ENCODE results near the gene BRAF. TPM values are rescaled to one million over a fixed set of nuclear protein-coding genes. Genes with fewer than 3 reads are reported as not detected.
"Not testable (repeated sequence)": the region's sequence is repeated elsewhere in the genome, so short reads cannot be mapped to it uniquely, and the experiment has no call there.

BRAF gene
- total RNA-seq, 2 donors from 2014 or later = 27.6 to 35.1 TPM

DNA sequence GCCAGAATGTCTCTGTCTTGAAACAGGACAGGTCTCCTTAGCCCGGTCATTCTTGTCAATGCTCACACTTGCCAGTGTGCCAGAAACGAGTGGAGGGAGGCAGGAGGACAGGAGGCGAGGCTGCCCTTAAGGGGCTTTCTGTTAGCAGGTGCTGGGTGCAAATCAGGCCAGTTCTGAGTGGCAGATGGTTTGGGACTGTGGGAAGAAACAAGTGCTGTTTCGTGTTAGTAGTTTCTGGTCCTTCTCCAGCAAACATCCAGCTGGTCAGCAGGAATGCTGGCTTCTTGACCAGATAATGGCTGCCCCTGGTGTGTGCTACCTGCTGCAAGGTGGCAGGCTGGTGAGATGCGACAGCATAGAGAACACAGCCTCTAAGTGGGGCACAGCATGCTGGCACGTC is 236.4 kb downstream of the BRAF start:
- Mint-ChIP-seq H3K9me3 (no peaks in the 10 kb centered on the region), H3K36me3 (ENCODE audit: low read depth) (peaks cover 61% of the 10 kb centered on the region), H3K4me1 (no peaks in the 10 kb centered on the region), H3K4me3 (no peak overlapping the region), H3K27me3 (no peaks in the 10 kb centered on the region), H3K27ac (no peak overlapping the region)
- ATAC-seq (replicated peaks) = no peak

- Mint-ChIP-seq H3K27ac (no peak overlapping the region), H3K4me3 (no peak overlapping the region), H3K27me3 (no peaks in the 10 kb centered on the region), H3K4me1 (no peaks in the 10 kb centered on the region), H3K36me3 (ENCODE audit: low read depth) (peaks cover 62% of the 10 kb centered on the region), H3K9me3 (no peaks in the 10 kb centered on the region)
- ATAC-seq (replicated peaks) = no peak
Measured at GRCh38 chr7:140686921-140687320, 237.8 kb downstream of the BRAF start.

GRCh38 chr7:140685407-140686087 is 239.2 kb downstream of the BRAF start:
- Mint-ChIP-seq H3K27ac (no peak overlapping the region), H3K27me3 (no peaks in the 10 kb centered on the region), H3K4me3 (no peak overlapping the region), H3K36me3 (ENCODE audit: low read depth) (peaks cover 60% of the 10 kb centered on the region), H3K9me3 (no peaks in the 10 kb centered on the region), H3K4me1 (peaks cover 4% of the 10 kb centered on the region)
- ATAC-seq (replicated peaks) = no peak

GRCh38 chr7:140684066-140684950 is 240.4 kb downstream of the BRAF start:
- no peaks in the 10 kb centered on the region for H3K27me3 Mint-ChIP-seq
- H3K9me3 Mint-ChIP-seq = no peaks in the 10 kb centered on the region
- peak overlapping the region; percentile 32 for H3K27ac Mint-ChIP-seq
- H3K4me3 Mint-ChIP-seq = no peak overlapping the region
- H3K36me3 Mint-ChIP-seq (ENCODE audit: low read depth) = peaks cover 68% of the 10 kb centered on the region
- peaks cover 4% of the 10 kb centered on the region for H3K4me1 Mint-ChIP-seq
- ATAC-seq (replicated peaks) = no peak

- Mint-ChIP-seq H3K4me3 (no peak overlapping the region), H3K27me3 (no peaks in the 10 kb centered on the region), H3K9me3 (no peaks in the 10 kb centered on the region), H3K36me3 (ENCODE audit: low read depth) (peaks cover 72% of the 10 kb centered on the region), H3K4me1 (peaks cover 4% of the 10 kb centered on the region), H3K27ac (no peak overlapping the region)
- no peak for ATAC-seq (replicated peaks)
Measured at GRCh38 chr7:140683657-140684056, 241.1 kb downstream of the BRAF start.

DNA sequence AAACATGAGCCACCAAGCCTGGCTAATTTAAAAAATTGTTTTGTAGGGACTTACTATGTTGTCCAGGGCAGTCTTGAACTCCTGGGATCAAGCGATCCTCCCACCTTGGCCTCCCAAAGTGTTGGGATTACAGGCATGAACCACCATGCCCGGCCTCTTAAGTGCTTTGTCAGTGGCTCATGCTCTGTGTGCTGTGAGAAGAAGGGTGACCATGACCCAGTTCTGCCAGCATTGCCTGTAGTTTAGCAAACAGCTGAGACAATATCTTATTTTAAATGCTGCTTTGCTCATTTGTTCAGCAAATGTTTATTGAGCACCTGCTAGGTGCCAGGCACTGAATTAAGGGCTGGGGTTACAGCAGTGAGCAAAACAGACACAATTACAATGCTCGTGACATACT is 243.0 kb downstream of the BRAF start:
- no peaks in the 10 kb centered on the region for H3K27me3 Mint-ChIP-seq
- no peaks in the 10 kb centered on the region for H3K9me3 Mint-ChIP-seq
- peaks cover 4% of the 10 kb centered on the region for H3K4me1 Mint-ChIP-seq
- no peak overlapping the region for H3K4me3 Mint-ChIP-seq
- peak overlapping the region; percentile 74 for H3K27ac Mint-ChIP-seq
- ATAC-seq (replicated peaks) = no peak
- peaks cover 73% of the 10 kb centered on the region for H3K36me3 Mint-ChIP-seq (ENCODE audit: low read depth)

GRCh38 chr7:140680886-140681285 is 243.8 kb downstream of the BRAF start:
- Mint-ChIP-seq H3K4me3 (no peak overlapping the region), H3K4me1 (peaks cover 4% of the 10 kb centered on the region), H3K27me3 (no peaks in the 10 kb centered on the region), H3K36me3 (ENCODE audit: low read depth) (peaks cover 81% of the 10 kb centered on the region), H3K9me3 (no peaks in the 10 kb centered on the region), H3K27ac (peak overlapping the region; percentile 39)
- ATAC-seq (replicated peaks) = no peak

DNA sequence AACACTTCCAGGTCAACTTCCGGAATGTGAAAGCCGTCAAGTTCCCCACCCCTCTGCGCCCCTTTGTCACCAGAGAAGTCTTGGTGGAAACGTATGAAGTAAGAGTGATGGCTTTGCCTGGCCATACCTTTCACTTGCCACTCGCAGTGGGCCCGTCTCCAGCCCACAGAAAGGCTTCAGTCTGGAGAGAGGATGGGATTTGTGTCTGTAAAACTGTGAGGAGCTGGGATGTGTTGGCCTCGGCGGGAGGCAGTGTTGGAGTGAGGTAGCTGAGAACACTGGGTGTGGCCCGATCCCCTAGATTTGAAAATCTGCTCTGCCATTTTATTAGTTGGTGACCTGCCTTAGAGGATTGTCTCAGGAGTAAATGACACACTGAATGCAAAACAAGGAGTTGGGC is 245.5 kb downstream of the BRAF start:
- peaks cover 70% of the 10 kb centered on the region for H3K36me3 Mint-ChIP-seq (ENCODE audit: low read depth)
- no peaks in the 10 kb centered on the region for H3K27me3 Mint-ChIP-seq
- no peaks in the 10 kb centered on the region for H3K9me3 Mint-ChIP-seq
- ATAC-seq (replicated peaks) = no peak
- no peak overlapping the region for H3K27ac Mint-ChIP-seq
- no peak overlapping the region for H3K4me3 Mint-ChIP-seq
- peaks cover 4% of the 10 kb centered on the region for H3K4me1 Mint-ChIP-seq

DNA sequence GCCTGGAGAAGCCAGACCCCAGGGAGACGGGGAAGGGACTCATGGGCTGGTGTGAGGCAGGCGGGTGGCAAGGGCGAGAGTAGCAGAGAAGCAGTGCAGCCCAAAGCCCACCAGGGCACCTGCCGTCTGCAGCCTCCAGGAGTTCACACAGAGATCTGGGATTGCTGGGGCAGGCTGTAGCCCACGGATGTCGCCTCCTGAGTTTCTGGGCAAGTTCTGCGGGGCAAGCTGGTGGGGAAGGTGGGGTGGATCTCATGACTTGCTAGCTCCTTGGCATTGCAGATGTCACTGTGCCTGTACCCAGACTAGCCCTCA is 246.0 kb downstream of the BRAF start:
- H3K9me3 Mint-ChIP-seq = no peaks in the 10 kb centered on the region
- no peaks in the 10 kb centered on the region for H3K27me3 Mint-ChIP-seq
- no peak overlapping the region for H3K27ac Mint-ChIP-seq
- H3K4me3 Mint-ChIP-seq = no peak overlapping the region
- H3K4me1 Mint-ChIP-seq = peaks cover 4% of the 10 kb centered on the region
- no peak for ATAC-seq (replicated peaks)
- H3K36me3 Mint-ChIP-seq (ENCODE audit: low read depth) = peaks cover 65% of the 10 kb centered on the region

GRCh38 chr7:140678081-140678815 is 246.5 kb downstream of the BRAF start:
- no peak overlapping the region for H3K27ac Mint-ChIP-seq
- no peaks in the 10 kb centered on the region for H3K9me3 Mint-ChIP-seq
- H3K4me1 Mint-ChIP-seq = peaks cover 4% of the 10 kb centered on the region
- H3K27me3 Mint-ChIP-seq = no peaks in the 10 kb centered on the region
- ATAC-seq (replicated peaks) = no peak
- H3K36me3 Mint-ChIP-seq (ENCODE audit: low read depth) = peaks cover 63% of the 10 kb centered on the region
- no peak overlapping the region for H3K4me3 Mint-ChIP-seq

GRCh38 chr7:140677496-140677895 is 247.2 kb downstream of the BRAF start:
- H3K27ac Mint-ChIP-seq = no peak overlapping the region
- no peaks in the 10 kb centered on the region for H3K27me3 Mint-ChIP-seq
- H3K36me3 Mint-ChIP-seq (ENCODE audit: low read depth) = peaks cover 63% of the 10 kb centered on the region
- ATAC-seq (replicated peaks) = no peak
- peaks cover 4% of the 10 kb centered on the region for H3K4me1 Mint-ChIP-seq
- no peak overlapping the region for H3K4me3 Mint-ChIP-seq
- H3K9me3 Mint-ChIP-seq = no peaks in the 10 kb centered on the region

- H3K4me1 Mint-ChIP-seq; H3K27me3 Mint-ChIP-seq; ATAC-seq (replicated peaks); H3K27ac Mint-ChIP-seq; H3K4me3 Mint-ChIP-seq; H3K9me3 Mint-ChIP-seq: not testable (repeated sequence)
- peaks cover 58% of the 10 kb centered on the region for H3K36me3 Mint-ChIP-seq (ENCODE audit: low read depth)
Measured at GRCh38 chr7:140676956-140677355, 247.8 kb downstream of the BRAF start.

GRCh38 chr7:140676306-140676705 is 248.4 kb downstream of the BRAF start:
- H3K4me1 Mint-ChIP-seq = peaks cover 4% of the 10 kb centered on the region
- H3K27me3 Mint-ChIP-seq = no peaks in the 10 kb centered on the region
- no peak overlapping the region for H3K4me3 Mint-ChIP-seq
- ATAC-seq (replicated peaks) = no peak
- no peak overlapping the region for H3K27ac Mint-ChIP-seq
- no peaks in the 10 kb centered on the region for H3K9me3 Mint-ChIP-seq
- H3K36me3 Mint-ChIP-seq (ENCODE audit: low read depth) = peaks cover 53% of the 10 kb centered on the region

DNA sequence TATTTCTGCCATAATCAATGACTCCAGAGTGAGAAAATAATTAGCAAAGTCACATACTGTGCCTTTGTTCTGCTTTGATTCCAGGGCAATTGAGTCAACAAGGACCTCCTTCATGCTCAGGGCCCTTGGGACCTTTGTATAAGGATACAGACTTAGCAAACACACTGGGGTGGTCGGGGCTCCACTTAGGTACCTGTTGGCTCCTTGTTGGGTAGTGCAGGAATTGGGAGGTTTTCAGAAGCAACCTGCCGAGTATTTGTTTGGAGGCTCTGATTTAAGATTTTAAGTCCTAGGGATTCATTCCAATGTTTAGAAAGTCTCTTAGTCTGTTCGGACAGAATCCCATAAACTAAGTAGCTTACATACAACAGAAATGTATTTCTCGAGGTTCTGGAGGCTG is 249.0 kb downstream of the BRAF start:
- Mint-ChIP-seq H3K4me1 (peaks cover 1% of the 10 kb centered on the region), H3K4me3 (peak overlapping the region; percentile 87), H3K36me3 (ENCODE audit: low read depth) (peaks cover 48% of the 10 kb centered on the region), H3K9me3 (no peaks in the 10 kb centered on the region), H3K27ac (no peak overlapping the region), H3K27me3 (no peaks in the 10 kb centered on the region)
- no peak for ATAC-seq (replicated peaks)

Data from activated T-helper 17 cell treated with anti-CD3 and anti-CD28 coated beads, Interleukin-2, amount 50 U/mL, for 72 hours (primary cell).